GM21367 (cell line): ENCODE measurements around the gene SH2D6.
"Not testable (repeated sequence)": the region's sequence is repeated elsewhere in the genome, so short reads cannot be mapped to it uniquely, and the experiment has no call there.

ENCODE experiments used
- ATAC-seq: cut with Tn5 transposase; IDR thresholded peaks from one replicate; pipeline ENCODE4 v1.9.1; 2021; ENCODE audit not compliant: unreplicated experiment

Gene SH2D6

DNA sequence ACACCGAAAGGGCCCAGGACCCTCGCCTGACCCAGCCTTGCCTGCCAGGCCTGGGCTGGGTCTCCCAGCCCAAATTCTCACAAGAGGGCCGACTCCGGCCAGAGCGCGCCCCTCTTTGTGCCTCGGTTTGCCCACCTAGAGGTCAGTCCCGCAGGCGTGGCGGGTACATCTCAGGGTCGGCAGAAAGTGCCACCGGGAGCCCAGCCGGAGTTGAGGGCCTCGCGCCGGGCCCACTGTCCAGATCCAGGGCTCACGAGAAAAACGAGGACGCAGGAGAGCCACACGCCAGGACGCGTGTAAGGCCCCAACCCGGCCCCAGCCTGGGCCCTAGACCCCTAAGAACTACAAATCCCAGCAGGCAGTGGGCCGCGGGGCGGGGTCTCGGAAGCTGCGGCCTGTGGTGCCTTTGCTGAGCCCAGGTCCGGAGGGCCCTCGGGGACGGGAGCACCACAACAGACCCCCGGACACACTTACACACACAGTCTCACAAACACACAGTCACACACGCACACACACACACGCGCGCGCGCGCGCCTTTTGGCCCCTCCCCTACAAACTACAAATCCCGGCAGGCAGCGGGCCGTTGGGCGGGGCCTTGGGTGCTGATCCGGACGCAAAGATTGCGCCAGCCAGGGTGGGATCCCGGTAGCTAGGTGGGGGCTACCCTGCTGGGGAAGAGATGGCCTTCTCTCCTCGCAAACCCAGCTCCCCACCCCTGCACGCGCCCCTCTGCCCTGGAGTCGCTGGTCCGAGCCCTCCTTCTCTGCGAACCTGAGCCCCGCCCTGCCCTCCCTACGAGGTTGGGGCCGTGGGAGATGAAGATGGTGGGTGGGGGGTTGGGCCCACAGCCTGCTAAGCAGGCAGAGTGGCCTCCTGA, at the start of gene SH2D6:
SH2D6 (plus strand) TSS at position 583 of the 877 bp plus-strand sequence. CDS start 10,752 bp downstream, outside the sequence.
- peak; percentile 77 for ATAC-seq

DNA sequence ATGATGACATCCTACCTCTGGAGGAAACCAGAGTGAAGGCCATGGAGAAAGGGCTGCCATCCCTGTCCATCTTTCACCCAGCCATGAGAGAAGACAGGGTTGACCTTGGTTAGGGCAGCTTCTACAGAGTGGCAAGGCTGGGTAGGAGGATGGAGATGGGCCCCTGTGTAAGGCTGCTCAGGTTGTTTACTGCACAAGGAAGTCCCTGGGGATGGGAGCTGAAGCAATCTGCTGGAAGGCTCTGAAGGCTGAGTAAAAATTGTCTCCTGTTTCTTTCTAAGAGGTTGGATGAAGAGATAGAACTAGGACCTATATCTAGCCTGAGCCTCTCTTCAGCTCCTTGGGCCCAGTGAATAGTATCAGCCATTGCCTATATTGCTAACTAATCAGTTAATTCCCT, 49.6 kb upstream of the SH2D6 start:
- no peak for ATAC-seq

DNA sequence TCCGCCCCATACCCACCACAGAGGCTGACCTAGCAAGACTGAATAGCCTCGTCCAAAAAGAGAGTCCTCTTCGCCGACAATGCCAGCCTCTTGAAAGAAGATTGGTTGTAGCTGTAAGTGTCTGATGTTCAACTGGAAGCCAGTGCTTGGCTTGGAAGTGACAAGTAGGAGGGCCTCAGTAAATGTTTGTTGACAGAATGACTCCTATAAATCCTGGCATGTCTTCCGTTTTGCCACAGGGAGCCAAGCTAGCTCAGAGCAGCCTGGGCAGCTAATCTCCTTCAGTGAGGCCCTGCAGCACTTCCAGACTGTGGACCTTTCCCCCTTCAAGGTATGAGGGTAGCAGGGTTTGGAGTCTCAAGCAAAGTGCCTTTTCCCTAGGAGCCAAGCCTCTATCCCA, 49.0 kb upstream of the SH2D6 start:
- no peak for ATAC-seq

GRCh38 chr2:85371045-85371444, 47.5 kb upstream of the SH2D6 start:
- ATAC-seq: no peak

DNA sequence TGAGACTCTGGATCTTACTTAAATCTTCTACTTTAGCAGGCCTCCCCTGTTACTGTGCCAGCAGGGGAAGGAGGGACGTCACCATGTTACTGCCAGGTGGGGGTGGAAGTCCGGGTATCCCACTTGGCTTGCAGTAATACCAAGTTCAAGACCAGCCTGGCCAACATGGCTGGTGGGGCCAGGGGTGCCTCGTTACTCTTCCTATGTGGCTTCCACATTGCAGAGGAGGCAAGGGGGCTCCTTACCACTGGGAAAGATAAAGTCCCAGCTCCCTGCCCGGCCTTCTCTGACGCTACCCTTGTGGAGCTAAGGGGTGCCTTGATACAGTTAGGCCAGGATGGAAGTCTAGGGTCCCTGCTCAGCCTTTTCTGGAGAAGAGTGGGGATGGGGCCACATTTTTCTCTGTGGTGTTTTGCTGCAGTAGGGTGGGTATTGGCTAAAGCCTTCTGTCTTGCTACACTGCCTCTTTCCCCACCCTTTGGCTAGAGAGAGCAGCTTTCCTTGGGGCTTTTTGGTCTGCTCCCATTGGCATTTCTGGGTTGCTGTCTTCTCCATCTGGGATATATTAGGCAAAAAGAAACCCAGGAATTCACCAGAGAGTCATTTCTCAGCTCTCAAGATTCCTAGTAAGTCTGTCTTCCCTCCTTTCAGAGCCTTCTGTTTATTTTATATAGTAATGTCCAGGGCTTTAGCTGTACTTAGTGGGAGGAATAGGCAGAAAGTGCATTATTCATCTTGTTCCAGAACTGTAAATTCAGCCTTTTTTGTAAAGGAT, 42.0 kb upstream of the SH2D6 start:
- no peak for ATAC-seq

DNA sequence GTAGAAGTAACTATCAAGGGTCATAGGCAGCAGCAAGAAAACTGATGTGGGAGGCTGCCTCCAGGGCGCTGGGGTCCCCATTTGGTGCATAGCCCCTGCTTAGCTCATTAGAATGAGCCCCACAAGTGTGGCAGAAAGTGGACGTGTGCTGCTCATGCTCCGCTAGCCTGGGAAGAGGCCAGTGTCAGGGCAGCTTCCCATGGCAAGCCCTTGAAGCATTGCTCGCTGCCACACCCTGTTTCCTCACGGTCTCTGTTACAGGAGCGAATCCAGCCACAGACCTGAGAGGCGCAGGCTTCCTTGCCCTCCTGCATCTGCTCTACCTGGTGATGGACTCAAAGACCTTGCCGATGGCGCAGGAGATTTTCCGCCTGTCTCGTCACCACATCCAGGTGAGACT, 41.4 kb upstream of the SH2D6 start:
- ATAC-seq: no peak

DNA sequence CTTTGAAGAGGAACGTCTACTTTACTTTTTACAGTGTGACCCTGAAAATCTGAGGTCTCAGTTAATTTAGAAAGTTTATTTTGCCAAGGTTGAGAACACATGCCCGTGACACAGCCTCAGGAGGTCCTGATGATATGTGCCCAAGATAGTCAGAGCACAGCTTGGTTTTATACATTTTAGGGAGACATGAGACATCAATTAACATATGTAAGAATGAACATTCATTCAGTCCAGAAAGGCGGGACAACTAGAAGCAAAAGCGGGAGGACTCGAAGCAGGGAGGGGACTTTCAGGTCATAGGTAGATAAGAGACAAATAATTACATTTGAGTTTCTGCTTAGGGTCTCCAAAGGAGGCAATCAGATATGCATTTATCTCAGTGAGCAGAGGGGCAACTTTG, 40.3 kb upstream of the SH2D6 start:
- no peak for ATAC-seq

GRCh38 chr2:85380048-85380447, 38.5 kb upstream of the SH2D6 start:
- no peak for ATAC-seq

DNA sequence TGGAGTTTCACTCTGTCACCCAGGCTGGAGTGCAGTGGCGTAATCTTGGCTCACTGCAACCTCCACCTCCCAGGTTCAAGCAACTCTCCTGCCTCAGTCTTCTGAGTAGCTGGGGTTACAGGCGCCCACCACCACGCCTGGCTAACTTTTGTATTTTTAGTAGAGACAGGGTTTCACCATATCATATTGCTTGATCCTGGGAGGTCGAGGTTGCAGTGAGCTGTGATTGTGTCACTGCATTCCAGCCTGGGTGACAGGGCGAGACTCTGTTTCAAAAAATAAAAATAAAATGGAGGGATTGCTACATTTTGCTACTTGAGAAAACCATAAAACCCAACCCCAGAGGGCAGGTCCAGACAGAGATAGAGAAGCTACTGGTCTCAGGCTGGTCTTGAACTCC, 35.4 kb upstream of the SH2D6 start:
- ATAC-seq: not testable (repeated sequence)

GRCh38 chr2:85383850-85384249, 34.7 kb upstream of the SH2D6 start:
- no peak for ATAC-seq

DNA sequence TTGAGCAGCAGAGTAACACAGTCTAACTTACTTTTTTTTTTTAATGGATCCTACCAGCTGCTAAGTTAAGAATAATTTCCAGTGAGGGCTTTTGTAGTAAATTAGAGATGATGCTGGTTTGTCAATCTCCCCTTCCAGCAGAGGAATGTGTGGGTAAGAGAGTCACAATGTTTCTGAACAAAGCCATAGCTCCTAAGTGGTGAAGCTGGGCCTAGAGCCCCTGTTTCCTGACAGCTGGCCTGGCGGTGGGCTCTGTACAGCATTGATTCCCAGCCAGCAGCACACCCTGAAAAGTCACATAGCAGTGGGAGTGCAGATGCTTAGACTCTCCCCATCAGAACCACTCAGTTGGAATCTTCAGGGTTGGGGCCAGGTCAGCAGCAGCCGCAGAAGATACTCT, 32.8 kb upstream of the SH2D6 start:
- no peak for ATAC-seq

- ATAC-seq: no peak
Observed at GRCh38 chr2:85387754-85388153, 30.8 kb upstream of the SH2D6 start.

DNA sequence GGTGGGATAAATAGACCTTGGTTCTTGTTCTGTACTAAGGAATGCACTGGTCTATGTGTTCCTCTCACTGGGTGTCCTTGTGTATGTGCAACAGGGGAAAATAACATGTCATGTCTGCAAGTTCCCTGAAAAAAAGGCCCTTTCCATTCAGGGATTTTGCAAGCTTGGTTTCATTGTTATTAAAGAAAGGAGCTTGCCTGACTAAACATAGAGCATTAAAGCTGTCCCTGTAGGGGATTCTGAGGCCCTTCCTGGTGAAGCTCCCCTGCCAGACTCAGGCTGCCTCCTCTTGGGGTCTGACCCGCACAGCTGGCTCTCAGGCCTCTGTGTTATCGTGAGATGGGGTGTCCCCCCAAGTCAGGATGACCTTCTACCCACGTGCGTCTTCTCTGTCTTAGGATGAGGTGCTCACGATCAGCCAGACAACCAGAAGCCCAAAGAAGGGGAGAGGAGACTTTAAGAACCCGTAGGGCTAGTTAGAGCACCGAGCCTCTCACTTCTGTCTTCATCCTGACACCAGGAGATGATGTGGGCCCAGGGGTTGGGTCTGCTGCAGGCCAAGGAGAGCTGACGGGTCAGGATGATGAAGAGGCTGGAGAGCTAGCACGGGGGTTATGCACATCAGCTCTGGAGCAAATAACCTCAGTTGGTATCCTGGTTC, 29.5 kb upstream of the SH2D6 start:
- no peak for ATAC-seq

DNA sequence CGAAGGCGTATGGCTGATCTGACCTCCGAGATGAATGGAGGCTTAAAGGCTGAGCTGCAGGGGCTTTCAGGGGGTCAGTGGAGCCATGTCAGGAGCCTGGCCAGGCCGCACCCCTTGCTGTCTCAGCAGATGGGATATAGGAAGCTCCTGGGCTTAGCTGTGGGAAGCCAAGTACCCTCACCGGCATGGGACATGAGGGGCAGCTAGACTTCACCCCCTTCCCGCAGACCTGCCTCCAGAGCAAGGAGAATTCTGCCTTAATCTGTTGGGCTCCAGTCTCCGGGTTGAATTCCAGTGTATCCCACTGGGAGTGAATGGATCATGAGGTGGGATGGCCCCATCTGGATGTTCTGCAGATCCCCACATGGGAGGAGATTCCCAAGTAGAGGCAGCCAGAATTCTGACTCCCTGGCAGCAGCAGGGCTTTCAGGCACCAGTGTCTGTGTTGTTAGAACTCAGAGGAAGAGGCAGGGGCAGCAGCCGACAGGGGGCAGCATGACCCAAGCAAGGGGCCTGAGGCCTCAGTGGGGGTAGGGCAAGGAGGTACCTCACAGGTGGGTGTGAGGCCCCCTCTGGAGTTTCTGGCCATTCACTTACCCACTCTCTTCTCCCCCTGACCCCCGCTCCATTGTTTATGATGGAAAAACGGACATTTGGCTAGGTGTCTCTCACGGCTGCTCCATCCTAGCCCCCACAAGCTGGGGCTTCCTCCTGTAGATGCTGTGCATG, 27.4 kb upstream of the SH2D6 start:
- no peak for ATAC-seq

GRCh38 chr2:85393836-85394235, 24.7 kb upstream of the SH2D6 start:
- no peak for ATAC-seq

DNA sequence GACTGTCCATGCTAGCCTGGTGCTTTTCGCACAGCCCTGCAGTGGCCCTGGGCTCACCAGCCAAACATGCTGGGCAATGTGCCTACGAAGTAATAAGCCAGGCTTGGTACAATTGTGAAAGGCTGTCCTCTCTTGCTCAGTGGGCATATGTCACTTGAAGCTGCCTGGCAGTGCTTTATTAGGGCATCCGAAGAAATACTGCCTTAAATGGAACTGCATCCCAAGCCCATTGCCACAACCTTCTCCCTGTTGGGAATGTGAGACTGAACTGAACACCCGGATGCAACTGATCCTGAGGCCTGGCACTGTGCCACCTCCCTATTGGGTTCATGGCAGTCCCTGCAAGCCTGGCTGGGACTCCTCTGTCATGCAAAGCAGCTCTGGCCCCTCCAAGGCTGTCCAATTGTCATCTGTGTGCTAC, 24.2 kb upstream of the SH2D6 start:
- ATAC-seq: no peak

GRCh38 chr2:85394976-85395375, 23.5 kb upstream of the SH2D6 start:
- ATAC-seq: no peak

DNA sequence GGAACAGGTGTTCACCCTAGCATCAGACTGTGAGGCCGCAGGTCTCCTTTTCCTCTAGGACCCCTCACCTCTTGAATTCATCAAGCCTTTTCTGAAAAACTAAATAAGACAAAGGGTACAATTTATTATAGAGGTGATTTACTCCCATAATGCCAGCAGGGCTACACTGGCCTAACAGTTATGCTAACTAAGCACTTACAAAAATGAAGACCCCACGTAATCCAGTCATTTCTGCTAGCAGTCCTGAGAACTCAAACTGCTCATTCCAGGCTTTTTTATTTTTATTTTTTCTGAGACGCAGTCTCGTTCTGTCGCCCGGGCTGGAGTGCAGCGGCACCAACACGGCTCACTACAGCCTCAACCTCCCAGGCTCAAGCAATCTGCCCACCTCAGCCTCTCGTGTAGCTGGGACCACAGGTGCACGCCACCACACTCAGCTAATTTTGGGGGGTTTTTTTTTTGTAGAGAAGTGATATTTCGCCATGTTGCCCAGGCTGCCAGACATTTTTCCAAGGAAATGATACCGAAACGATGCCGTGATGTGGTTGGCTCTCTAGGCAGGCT, 22.5 kb upstream of the SH2D6 start:
- no peak for ATAC-seq

- ATAC-seq: no peak
Observed at GRCh38 chr2:85396531-85397470, 21.7 kb upstream of the SH2D6 start.

DNA sequence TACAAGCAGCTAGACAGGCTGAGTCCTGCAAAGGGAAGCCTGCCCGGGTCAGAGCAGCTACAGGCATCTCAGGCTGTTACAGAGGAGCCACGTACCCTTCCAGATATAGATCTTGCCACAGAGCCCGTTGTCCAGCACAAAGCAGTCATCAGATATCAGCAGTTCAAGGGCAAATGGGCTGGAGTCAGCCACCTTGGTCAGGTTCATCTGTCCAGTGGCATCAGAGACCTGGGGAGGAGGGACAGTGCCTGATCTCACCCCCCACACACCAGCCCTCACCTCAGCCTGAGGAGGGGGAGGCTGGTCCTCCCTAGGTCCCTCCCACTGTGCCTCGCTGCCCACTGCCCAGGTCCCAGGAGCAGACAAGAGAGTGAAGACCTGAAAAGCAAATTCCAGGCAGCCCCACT, 20.6 kb upstream of the SH2D6 start:
- ATAC-seq: no peak
